Spleen (tissue), 7 donors: ENCODE measurements around the gene CALB2.

Experiments used
- POLR2A ChIP-seq, 3 donors: fragments of 450-650 bp; IDR thresholded peaks; one replicate each; pipeline ENCODE4 v1.5.1; 2017; ENCODE audit warnings: antibody characterized with exemption in 3 of 3, mild to moderate bottlenecking in 1 of 3
- POLR2AphosphoS5 ChIP-seq, 3 donors: sonication (generic); formaldehyde crosslinking; IDR thresholded peaks; one replicate each; pipeline ENCODE4 v1.5.1; 2017; ENCODE audit warnings: antibody characterized with exemption in 3 of 3
- TF ChIP-seq, protein P1 (sequence below), 11 experiments: fragments of 200-600 bp in 7 of 11; fragments of 450-650 bp in 4 of 11; sonication (generic) in 4 of 11; IDR thresholded peaks in 8 of 11; conservative IDR thresholded peaks in 3 of 11; 1 replicate in 7 of 11; 2 replicates in 4 of 11; pipeline versions ENCODE4 v1.4.0 to v1.8.0; 2016 to 2021; ENCODE audit warnings: antibody characterized with exemption in 11 of 11, inconsistent platforms in 4 of 11, mild to moderate bottlenecking in 1 of 11
- donor health status: DM: no; HTN: no; CAD: no; lungs with moderate emphysema.
- donor health status: DM: no; HTN: no; CAD: no.
- donor health status: DM: no; HTN: no; CAD: no.

DNA sequence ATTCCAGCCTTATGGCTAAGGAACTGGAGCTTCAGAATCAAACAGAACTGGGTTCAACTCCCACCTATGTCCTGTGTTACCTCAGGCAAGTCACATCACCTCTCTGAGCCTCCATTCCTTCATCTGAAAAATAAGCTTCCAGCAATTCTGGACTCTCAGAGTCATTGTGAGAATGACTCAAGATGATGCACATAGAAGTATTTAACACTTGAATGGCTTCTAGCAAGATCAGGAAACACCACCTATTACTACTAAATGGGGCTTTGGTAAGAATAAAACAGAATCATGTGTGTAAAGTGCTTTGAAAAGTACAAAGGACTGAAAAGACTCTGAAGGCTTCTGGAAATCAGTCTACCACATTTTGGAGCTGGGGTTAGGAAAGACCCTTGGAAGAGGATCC lies 30.8 kb upstream of the CALB2 start:
- TF ChIP-seq, protein P1, sequence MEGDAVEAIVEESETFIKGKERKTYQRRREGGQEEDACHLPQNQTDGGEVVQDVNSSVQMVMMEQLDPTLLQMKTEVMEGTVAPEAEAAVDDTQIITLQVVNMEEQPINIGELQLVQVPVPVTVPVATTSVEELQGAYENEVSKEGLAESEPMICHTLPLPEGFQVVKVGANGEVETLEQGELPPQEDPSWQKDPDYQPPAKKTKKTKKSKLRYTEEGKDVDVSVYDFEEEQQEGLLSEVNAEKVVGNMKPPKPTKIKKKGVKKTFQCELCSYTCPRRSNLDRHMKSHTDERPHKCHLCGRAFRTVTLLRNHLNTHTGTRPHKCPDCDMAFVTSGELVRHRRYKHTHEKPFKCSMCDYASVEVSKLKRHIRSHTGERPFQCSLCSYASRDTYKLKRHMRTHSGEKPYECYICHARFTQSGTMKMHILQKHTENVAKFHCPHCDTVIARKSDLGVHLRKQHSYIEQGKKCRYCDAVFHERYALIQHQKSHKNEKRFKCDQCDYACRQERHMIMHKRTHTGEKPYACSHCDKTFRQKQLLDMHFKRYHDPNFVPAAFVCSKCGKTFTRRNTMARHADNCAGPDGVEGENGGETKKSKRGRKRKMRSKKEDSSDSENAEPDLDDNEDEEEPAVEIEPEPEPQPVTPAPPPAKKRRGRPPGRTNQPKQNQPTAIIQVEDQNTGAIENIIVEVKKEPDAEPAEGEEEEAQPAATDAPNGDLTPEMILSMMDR (IDR thresholded peaks at IDR 0.05 in 8 of 11, conservative IDR thresholded peaks at IDR 0.05 in 3 of 11) = no peak
- TF ChIP-seq POLR2A (IDR thresholded peaks at IDR 0.05) (no peak), POLR2AphosphoS5 (IDR thresholded peaks at IDR 0.05) (no peak)
